ENCODE results near the gene RNF7.

The RNF7 gene

DNA sequence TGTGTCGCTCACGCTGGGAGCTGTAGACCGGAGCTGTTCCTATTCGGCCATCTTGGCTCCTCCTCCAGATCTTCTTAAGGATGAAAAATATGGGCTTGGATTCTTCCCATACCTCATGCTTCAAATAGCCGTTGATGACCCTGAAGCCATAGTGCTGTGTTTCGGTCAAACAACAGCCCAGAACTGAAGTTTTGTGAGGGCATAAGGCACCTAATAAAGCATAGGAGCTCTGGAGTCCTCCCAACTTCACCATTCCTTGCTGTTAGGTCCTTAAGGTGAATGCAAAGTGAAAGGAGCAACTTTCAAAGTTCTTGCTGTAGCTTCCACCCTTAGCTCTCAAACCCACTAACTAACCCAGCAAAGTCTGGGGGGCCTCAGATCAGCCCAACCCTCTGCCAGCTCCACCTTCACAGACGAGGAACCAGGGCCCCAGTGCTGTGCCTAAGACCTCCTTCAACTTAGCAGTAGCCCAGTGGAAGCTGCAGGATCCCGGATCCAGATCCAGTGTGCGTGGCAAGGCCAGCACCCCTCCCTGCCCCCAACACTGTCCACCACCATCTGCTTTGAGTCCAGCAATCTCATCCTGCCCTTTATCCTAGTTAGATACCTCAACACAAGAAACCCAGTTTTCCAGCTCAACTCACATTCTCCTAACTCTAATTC is 25.1 kb downstream of the RNF7 start, which contains the start of gene GRK7:
Gene GRK7, plus strand, starts transcription at position 321 of the 663 bp plus-strand sequence. CDS start 14,877 bp downstream, outside the sequence.
- Histone ChIP-seq H4K20me1 (ENCODE audit: insufficient read depth, low read length) (no peaks in the 10 kb centered on the region), H3F3A (ENCODE audit: insufficient read depth, low read length) (no peaks in the 10 kb centered on the region), H3K4me3 (ENCODE audit: low read length) (no peak within 1 kb of the TSS), H3K4me2 (ENCODE audit: low read depth, low read length) (no peak within 1 kb of the TSS), H3K9ac (ENCODE audit: low read length) (no peak within 1 kb of the TSS), H3K79me2 (ENCODE audit: low read length) (no peaks in the 10 kb centered on the region), H3K9me3 (replicated peaks; ENCODE audit: insufficient read depth, low read length) (no peaks in the 10 kb centered on the region), H3K36me3 (replicated peaks; ENCODE audit: insufficient read depth, low read length) (no peaks in the 10 kb centered on the region), H3K27ac (ENCODE audit: low read length) (no peak within 1 kb of the TSS), H3K27me3 (replicated peaks; ENCODE audit: insufficient read depth, low read length) (no peaks in the 10 kb centered on the region), H2AFZ (ENCODE audit: low read length) (no peak within 1 kb of the TSS), H3K4me1 (ENCODE audit: low read length) (no peaks in the 10 kb centered on the region), H3K9me2 (replicated peaks; ENCODE audit: insufficient read depth, low read length) (no peaks in the 10 kb centered on the region)
- no peak for DNase-seq
- TF ChIP-seq EZH2phosphoT487 (IDR thresholded peaks at IDR 0.05; ENCODE audit: low read length) (no peak), CTCF (IDR thresholded peaks at IDR 0.05; ENCODE audit: low read length) (no peak), EZH2 (optimal IDR thresholded peaks at IDR 0.05; ENCODE audit: low read depth, low read length) (no peak)

- DNase-seq = no peak
- no peaks in the 10 kb centered on the region for H3K79me2 ChIP-seq (ENCODE audit: low read length)
- no peak overlapping the region for H3K9ac ChIP-seq (ENCODE audit: low read length)
- H3K27me3 ChIP-seq (replicated peaks; ENCODE audit: insufficient read depth, low read length) = no peaks in the 10 kb centered on the region
- TF ChIP-seq EZH2 (optimal IDR thresholded peaks at IDR 0.05; ENCODE audit: low read depth, low read length) (no peak), EZH2phosphoT487 (IDR thresholded peaks at IDR 0.05; ENCODE audit: low read length) (no peak), CTCF (IDR thresholded peaks at IDR 0.05; ENCODE audit: low read length) (no peak)
- no peak overlapping the region for H3K4me2 ChIP-seq (ENCODE audit: low read depth, low read length)
- H3K4me1 ChIP-seq (ENCODE audit: low read length) = no peaks in the 10 kb centered on the region
- no peak overlapping the region for H2AFZ ChIP-seq (ENCODE audit: low read length)
- H3K27ac ChIP-seq (ENCODE audit: low read length) = no peak overlapping the region
- no peaks in the 10 kb centered on the region for H3F3A ChIP-seq (ENCODE audit: insufficient read depth, low read length)
- H3K9me3 ChIP-seq (replicated peaks; ENCODE audit: insufficient read depth, low read length) = no peaks in the 10 kb centered on the region
- no peaks in the 10 kb centered on the region for H3K9me2 ChIP-seq (replicated peaks; ENCODE audit: insufficient read depth, low read length)
- no peaks in the 10 kb centered on the region for H4K20me1 ChIP-seq (ENCODE audit: insufficient read depth, low read length)
- H3K4me3 ChIP-seq (ENCODE audit: low read length) = no peak overlapping the region
- no peaks in the 10 kb centered on the region for H3K36me3 ChIP-seq (replicated peaks; ENCODE audit: insufficient read depth, low read length)
Observed at GRCh38 chr3:141764045-141764444, 25.9 kb downstream of the RNF7 start.

GRCh38 chr3:141764465-141764864 is 26.4 kb downstream of the RNF7 start:
- no peaks in the 10 kb centered on the region for H3K4me1 ChIP-seq (ENCODE audit: low read length)
- no peaks in the 10 kb centered on the region for H3K9me3 ChIP-seq (replicated peaks; ENCODE audit: insufficient read depth, low read length)
- no peaks in the 10 kb centered on the region for H3K27me3 ChIP-seq (replicated peaks; ENCODE audit: insufficient read depth, low read length)
- TF ChIP-seq EZH2phosphoT487 (IDR thresholded peaks at IDR 0.05; ENCODE audit: low read length) (no peak), EZH2 (optimal IDR thresholded peaks at IDR 0.05; ENCODE audit: low read depth, low read length) (no peak), CTCF (IDR thresholded peaks at IDR 0.05; ENCODE audit: low read length) (no peak)
- no peaks in the 10 kb centered on the region for H3K9me2 ChIP-seq (replicated peaks; ENCODE audit: insufficient read depth, low read length)
- no peak overlapping the region for H3K27ac ChIP-seq (ENCODE audit: low read length)
- H3K9ac ChIP-seq (ENCODE audit: low read length) = no peak overlapping the region
- H3K36me3 ChIP-seq (replicated peaks; ENCODE audit: insufficient read depth, low read length) = no peaks in the 10 kb centered on the region
- H4K20me1 ChIP-seq (ENCODE audit: insufficient read depth, low read length) = no peaks in the 10 kb centered on the region
- H3K4me3 ChIP-seq (ENCODE audit: low read length) = no peak overlapping the region
- H3K4me2 ChIP-seq (ENCODE audit: low read depth, low read length) = no peak overlapping the region
- no peak overlapping the region for H2AFZ ChIP-seq (ENCODE audit: low read length)
- no peaks in the 10 kb centered on the region for H3K79me2 ChIP-seq (ENCODE audit: low read length)
- H3F3A ChIP-seq (ENCODE audit: insufficient read depth, low read length) = no peaks in the 10 kb centered on the region
- no peak for DNase-seq
